Tibial nerve (tissue), 4 donors: ENCODE measurements around the gene TRIM69.

Experiments
- EP300 ChIP-seq, 2 donors: sonication (generic); formaldehyde crosslinking; IDR thresholded peaks; one replicate each; pipeline ENCODE4 v1.6.1; 2017; ENCODE audit warnings: antibody characterized with exemption in 2 of 2, mild to moderate bottlenecking in 1 of 2
- POLR2A ChIP-seq, 2 donors: fragments of 450-650 bp; IDR thresholded peaks; one replicate each; pipeline ENCODE4 v1.6.1; 2017; ENCODE audit warnings: antibody characterized with exemption in 2 of 2, mild to moderate bottlenecking in 2 of 2, moderate library complexity in 2 of 2
- TF ChIP-seq, protein P1 (sequence below), 5 experiments: fragments of 200-600 bp in 3 of 5; fragments of 450-650 bp in 2 of 5; sonication (generic) in 3 of 5; IDR thresholded peaks; one replicate each; pipeline ENCODE4 v1.5.1; 2016 to 2019; ENCODE audit warnings: antibody characterized with exemption in 5 of 5, mild to moderate bottlenecking in 3 of 5, moderate library complexity in 2 of 5

DNA sequence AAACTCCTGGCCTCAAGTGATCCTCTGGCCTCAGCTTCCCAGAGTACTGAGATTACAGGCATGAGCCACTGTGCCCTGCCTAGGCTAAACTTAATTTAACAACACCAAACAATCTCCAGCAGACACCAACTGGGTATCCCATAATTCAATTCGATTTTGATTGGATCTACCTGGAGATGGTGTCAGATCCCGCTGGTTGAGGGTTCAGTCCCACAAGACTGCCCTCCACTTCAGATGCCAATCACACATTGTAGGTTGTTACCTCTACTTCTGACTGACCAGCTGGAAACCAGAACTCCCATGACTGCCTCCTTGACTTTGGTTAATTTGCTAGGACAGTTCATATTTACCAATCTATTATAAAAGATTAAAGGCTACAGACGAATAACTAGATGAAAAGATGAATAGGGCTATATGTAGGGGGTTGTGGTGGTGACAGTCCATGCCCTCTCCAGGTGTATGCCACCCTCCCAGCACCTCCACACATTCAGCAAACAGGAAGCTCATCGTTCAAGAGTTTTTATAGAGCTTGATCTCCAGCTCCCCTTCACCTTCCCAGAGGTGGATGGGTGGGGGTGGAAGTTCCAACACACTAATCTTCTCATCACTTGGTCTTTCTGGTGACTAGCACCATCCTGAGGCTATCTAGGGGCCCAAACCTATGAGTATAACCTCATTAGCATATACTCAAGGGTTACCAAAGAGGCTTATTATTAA lies 15.7 kb upstream of the TRIM69 start:
- TF ChIP-seq, protein P1, sequence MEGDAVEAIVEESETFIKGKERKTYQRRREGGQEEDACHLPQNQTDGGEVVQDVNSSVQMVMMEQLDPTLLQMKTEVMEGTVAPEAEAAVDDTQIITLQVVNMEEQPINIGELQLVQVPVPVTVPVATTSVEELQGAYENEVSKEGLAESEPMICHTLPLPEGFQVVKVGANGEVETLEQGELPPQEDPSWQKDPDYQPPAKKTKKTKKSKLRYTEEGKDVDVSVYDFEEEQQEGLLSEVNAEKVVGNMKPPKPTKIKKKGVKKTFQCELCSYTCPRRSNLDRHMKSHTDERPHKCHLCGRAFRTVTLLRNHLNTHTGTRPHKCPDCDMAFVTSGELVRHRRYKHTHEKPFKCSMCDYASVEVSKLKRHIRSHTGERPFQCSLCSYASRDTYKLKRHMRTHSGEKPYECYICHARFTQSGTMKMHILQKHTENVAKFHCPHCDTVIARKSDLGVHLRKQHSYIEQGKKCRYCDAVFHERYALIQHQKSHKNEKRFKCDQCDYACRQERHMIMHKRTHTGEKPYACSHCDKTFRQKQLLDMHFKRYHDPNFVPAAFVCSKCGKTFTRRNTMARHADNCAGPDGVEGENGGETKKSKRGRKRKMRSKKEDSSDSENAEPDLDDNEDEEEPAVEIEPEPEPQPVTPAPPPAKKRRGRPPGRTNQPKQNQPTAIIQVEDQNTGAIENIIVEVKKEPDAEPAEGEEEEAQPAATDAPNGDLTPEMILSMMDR (IDR thresholded peaks at IDR 0.05) = no peak
- TF ChIP-seq POLR2A (IDR thresholded peaks at IDR 0.05) (no peak), EP300 (IDR thresholded peaks at IDR 0.05) (no peak)
